ENCODE results near the gene ATP2B2.

DNA sequence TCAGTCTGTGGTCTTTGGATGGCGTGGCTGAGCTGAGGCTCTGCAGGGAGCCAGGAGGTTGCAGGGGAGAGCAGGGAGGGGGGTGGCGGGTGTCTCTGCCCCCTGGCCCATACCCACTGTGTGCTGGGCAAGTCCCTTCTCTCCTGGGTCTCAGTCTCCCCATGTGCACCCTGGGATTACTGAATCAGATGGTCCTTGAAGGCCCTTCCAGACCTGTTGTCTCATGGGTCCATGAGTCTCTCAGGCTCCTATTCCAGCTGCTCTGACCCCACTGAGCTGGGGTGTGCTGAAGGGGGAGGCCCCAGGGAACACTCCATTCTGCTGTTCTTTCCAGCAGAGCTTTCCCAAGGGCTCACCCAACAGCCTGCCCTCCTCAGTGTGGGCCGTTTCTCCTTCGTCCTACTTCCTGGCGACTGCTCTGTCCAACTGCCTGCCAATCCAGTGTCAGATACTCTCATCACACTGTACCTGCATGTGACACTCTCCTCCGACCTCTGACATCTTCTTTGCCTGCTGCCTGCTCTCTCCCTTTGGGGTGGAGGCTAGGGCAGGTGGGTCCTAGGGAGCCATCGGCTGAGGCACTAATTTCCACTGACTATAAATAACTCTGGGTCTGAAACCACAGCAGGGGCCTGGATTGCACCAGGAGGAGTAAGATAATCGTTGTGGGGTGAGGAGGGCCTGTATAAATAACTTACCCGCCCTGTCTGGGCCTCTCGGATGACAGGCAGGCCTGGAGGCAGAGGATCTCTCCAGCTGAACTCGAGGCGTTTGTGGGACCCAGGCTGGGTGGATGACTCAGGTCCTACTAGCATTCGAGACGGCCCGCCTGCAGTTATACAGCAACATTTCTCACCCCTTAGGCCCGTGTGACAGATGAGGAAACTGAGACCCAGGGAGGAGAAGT lies 67.1 kb downstream of the ATP2B2 start:
- TF ChIP-seq, protein P1, sequence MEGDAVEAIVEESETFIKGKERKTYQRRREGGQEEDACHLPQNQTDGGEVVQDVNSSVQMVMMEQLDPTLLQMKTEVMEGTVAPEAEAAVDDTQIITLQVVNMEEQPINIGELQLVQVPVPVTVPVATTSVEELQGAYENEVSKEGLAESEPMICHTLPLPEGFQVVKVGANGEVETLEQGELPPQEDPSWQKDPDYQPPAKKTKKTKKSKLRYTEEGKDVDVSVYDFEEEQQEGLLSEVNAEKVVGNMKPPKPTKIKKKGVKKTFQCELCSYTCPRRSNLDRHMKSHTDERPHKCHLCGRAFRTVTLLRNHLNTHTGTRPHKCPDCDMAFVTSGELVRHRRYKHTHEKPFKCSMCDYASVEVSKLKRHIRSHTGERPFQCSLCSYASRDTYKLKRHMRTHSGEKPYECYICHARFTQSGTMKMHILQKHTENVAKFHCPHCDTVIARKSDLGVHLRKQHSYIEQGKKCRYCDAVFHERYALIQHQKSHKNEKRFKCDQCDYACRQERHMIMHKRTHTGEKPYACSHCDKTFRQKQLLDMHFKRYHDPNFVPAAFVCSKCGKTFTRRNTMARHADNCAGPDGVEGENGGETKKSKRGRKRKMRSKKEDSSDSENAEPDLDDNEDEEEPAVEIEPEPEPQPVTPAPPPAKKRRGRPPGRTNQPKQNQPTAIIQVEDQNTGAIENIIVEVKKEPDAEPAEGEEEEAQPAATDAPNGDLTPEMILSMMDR (IDR thresholded peaks at IDR 0.05; ENCODE audit: low read depth, low read length): no peak
- no peak for TF ChIP-seq POLR2A (IDR thresholded peaks at IDR 0.05; ENCODE audit: extremely low read depth, insufficient read length)
- TF ChIP-seq, protein P2, sequence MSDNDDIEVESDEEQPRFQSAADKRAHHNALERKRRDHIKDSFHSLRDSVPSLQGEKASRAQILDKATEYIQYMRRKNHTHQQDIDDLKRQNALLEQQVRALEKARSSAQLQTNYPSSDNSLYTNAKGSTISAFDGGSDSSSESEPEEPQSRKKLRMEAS (IDR thresholded peaks at IDR 0.05; ENCODE audit: low read depth, low read length): no peak
- TF ChIP-seq MYC (IDR thresholded peaks at IDR 0.05; ENCODE audit: low read depth, low read length): no peak
